GM19238 (cell line): Measurements from ENCODE around the gene PSORS1C1.
"Not testable (repeated sequence)": the region's sequence is repeated elsewhere in the genome, so short reads cannot be mapped to it uniquely, and the experiment has no call there.

ENCODE experiments used
- DNase-seq: peaks from one replicate; pipeline ENCODE4 v3.0.0; 2011; ENCODE audit warnings: low spot score; ENCODE audit not compliant: insufficient read length

PSORS1C1 gene

DNA sequence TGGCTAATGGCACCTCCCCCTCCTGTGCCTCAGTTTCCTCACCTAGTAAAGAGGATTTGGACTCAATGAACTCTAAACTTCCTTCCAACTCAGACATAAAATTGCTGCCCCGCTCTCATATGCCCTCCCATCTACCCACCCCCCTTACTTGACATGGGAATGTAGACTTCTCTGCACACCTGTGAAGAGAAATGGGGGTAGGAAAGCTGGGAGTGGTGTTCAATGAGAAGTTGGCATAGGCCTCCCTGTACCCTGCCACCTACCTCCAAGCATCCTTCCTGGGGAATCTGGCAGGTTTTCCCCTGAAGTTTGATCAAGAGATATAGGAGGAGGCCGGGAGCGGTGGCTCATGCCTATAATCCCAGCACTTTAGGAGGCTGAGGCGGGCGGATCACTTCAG, 59.8 kb downstream of the PSORS1C1 start:
- DNase-seq: no peak

DNA sequence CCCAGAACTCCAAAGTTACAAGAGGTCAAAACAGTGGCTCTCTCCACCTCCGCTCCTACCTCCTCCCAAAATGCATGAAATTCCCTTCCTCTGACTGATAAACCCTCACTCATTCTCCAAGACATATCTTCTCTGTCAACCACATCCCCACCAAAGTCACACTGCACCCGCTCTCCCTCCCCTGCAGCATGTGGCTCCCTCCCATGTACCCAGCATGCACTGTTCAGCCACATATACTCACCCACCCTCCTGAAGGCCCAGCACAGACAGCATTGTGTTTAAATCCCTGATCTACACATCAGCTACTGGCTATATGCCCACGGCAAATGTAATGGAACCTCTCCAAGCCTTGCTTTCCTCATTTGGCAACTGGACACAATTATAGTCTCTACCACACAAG, 61.4 kb downstream of the PSORS1C1 start:
- DNase-seq: no peak

DNA sequence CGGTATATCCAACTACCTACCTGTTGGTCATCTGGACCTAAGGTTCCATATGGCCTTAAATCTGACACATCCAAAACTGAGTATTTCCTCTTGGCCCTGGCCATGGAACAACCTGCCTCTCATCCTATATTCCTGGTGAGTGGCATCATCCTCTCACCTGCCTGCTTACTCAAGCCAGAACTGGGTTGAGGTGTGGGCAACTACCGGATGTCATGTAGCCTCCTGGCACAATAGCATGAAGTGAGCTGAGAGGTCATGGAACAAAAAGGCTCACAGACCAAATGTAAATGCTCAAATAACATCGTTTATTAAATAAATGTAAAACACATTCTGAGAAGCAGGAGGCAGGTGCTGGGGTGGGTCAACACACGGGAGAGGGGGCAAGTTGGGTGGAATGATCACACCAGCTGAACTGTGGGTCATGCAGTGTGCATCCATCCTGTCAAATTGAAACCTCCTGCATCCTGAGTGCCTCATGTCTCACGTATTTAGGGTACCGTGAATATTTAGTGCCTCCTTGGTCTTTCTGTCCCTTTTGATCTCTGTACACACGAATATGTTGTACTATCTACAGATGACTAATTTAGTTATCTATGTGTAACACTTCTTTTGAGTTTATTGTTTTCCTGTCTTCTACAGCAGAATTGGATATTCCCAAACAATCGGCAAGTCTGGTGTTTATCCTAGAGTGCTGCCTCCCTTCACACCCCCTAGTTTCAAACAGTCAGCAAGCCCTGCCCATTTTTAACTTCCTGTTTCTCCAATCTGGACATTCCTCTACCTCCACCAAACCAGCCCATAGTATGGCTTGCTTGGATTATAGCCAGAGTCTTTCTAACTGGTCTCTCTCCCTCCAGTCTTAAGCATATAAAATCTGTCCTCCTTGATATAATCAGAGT, 63.8 kb downstream of the PSORS1C1 start:
- DNase-seq: no peak

DNA sequence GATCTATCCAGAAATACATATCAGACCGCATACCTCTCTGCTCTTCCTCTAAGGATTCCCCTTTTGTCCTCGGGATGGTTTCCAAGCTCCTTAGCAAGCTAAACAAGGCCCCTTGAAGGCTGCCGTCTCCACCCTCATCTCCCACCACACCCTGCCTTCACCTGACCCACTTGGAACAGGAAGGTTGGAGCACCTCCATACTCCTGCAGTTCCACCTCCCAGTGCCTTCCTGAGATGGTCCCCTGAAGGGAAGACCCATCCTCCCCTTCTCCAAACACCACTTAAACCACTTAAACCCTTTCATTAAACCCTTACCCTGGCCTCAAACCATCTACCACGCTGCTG, 64.4 kb downstream of the PSORS1C1 start:
- DNase-seq: no peak

DNA sequence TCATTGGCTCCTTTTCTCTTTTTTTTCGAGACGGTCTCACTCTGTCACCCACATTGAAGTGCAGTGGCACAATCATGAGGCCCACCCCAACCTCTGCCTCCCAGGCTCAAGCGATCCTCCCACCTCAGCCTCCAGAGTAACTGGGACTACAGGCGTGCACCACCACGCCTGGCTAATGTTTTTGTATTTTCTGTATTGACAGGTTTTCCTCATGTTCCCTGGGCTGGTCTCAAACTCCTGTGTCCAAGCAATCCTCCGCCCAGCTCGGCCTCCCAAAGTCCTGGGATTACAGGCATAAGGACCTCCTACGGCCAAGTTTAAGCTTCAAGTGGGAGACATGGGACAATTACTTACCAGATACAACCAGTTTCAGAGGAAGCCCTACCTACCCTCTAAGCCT, 65.3 kb downstream of the PSORS1C1 start:
- no peak for DNase-seq

DNA sequence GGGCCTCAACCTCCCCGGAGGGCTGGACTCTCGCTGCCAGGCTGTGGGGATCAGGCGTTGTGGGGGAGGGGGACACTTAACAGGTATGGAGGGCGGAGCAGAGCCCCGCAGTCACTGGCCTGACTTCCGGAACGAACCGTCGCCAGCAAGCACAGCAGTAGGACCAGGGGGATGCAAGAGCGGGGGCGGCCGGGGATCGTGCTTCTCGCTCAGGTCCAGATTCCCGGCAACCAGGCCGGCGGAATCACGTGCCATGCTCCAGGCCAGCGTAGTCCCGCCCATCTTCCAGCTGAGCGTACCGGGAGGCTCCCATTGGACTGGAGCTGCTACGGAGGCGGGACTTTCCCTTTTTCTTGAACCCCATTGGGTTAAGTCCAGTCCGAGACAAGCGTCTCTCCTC, 65.9 kb downstream of the PSORS1C1 start:
- no peak for DNase-seq

DNA sequence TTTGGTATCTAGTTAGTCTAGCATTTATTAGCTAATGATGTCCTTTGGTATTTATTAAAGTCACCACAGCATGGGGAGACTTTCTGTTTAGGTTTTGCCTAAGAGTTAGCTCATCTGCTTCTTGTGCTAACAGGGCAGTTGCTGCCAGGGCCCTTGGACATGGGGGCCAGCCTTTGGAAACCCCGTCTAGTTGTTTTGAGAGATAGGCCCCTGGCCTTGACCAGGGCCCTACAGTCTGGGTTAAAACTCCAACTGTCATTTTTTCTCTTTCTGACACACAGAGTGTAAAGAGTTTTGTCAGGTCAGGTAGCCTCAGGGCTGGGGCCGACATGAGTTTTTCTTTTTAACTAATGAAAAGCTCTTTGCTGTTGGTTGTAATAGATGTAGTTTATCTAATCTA, 68.7 kb downstream of the PSORS1C1 start:
- not testable (repeated sequence) for DNase-seq

DNA sequence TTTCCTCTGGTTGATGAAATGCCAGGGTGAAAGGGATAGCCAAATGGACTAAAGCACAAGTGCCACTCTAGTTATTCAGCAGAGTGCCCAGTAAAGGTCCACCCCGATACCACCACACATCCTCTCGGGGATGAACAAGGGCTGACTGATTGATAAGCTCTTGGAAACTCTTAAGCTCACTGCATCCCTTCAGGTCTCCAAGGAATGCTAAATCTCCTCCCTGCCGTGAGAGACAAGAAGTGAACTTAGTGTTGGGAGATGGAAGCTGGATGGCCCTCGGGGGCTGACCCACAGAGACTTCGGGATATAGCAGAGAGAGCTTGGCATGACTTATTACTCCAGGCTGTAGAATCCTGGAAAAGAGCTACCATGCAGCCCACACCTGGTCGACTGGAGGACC, 69.3 kb downstream of the PSORS1C1 start:
- DNase-seq: not testable (repeated sequence)

DNA sequence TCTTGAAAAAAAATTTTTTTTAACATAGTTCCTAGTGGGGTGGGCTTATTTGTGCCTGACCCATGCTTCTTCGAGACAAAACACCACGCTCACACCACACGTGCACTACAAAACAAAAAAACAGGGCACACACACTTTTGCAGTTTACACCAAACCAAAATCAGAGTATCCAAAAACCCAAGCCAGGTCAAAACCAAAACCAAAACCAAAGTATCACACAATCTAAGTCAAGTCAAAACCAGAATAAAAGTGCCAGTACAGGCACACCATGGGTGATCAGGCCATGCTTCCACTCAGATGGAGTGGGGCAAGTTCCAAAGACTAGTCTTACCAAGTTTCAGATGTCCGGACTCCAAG, 71.1 kb downstream of the PSORS1C1 start:
- DNase-seq: not testable (repeated sequence)

DNA sequence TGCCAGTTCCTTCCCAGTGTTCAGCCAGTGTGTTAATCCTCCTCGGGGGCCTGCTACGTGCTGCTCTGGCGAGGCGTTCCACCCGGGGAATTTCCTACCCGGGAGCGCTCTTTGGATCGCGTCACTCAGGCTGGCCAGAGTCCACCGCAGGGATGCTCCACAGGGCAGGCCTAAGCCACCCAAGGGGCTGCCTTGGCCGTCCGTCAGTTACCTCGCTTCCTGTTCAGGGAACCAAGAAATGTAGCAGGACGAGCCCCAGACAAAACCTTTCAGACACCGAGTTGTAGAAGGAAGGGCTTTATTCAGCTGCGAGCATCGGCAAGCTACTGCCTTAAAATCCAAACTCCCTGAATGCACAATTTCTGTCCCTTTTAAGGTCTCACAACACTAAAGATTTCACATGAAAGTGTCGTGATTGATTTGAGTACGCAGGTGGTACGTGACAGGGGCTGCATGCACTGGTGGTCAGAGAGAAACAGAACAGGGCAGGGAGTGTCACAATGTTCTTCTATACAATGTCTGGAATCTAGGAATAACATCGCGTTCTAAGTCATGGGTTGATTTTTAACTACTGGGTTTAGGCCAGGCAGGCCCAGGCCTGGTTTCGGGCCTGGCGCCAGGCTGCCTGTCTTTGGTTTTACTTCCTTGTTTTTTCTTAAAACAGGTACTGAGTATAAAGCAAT, 71.6 kb downstream of the PSORS1C1 start:
- DNase-seq: no peak

DNA sequence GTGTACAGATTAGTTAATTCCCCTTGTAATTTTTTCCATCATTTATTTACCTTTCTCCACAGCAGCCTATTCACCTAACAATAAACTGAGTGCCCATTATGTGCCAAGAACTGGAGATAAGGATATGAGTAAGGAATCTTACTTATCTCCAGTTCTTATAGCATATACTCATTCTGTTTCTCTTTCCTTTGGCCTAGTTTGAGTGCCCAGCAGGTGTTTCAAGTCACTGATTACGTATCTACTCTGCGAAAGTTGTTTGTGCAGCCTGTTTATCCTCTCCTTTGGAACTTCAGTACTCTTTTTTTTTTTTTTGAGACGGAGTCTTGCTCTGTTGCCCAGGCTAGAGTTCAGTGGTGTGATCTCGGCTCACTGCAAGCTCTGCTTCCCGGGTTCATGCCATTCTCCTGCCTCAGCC, 73.2 kb downstream of the PSORS1C1 start:
- DNase-seq: no peak

DNA sequence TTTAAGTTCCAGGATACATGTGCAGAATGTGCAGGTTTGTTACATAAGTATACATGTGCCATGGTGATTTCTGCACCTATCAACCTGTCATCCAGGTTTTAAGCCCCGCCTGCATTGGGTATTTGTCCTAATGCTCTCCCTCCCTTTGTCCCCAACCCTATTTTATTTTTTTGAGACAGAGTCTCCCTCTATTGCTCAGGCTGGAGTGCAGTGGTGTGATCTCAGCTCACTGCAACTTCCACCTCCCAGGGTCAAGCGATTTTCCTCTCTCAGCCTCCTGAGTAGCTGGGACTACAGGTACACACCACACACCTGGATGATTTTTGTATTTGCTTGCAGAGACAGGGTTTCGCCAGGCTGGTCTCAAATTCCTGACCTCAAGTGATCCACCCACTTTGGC, 74.6 kb downstream of the PSORS1C1 start:
- DNase-seq: not testable (repeated sequence)
